SK-N-SH (cell line): Measurements from ENCODE around the gene CX3CL1. TPM values are rescaled to one million over a fixed set of nuclear protein-coding genes. Genes with fewer than 3 reads are reported as not detected.
A peak's percentile ranks its signal among the peaks of the same experiment; 100 is the strongest.

Experiments used
- CTCF ChIA-PET: fragments of 300-600, 350-600 bp; formaldehyde crosslinking; extraction: SDS; loops from one replicate; lab custom pipeline; 2021; lab: Yijun Ruan, JAX
- POLR2A ChIA-PET: fragments of 350-600 bp; sonication (Branson Sonifier 250); formaldehyde crosslinking; extraction: SDS; loops from one replicate; lab custom pipeline; 2020; ENCODE audit warnings: antibody characterized with exemption, inconsistent platforms; lab: Yijun Ruan, JAX
- DNase-seq: peaks from one replicate; pipeline ENCODE4 v3.0.0; 2012
- H2AFZ ChIP-seq: fragments of 200-600 bp; sonication (generic); 2 replicates; pipeline ENCODE4 v1.8.1; 2016; ENCODE audit warnings: antibody characterized with exemption, mild to moderate bottlenecking, low read depth
- H3F3A ChIP-seq: fragments of 200-600 bp; sonication (generic); replicated peaks from 2 replicates; pipeline ENCODE3; 2016; ENCODE audit warnings: antibody characterized with exemption, mild to moderate bottlenecking; ENCODE audit not compliant: insufficient read depth
- H3K27ac ChIP-seq, 2 experiments: fragments of 200-500 bp in 1 of 2; fragments of 200-600 bp in 1 of 2; sonication (Bioruptor generic) in 1 of 2; sonication (generic), shearing (Covaris generic) in 1 of 2; 2 replicates each; pipeline versions ENCODE4 v1.5.1 to v1.6.1; 2014 to 2016; ENCODE audit warnings: low read depth in 2 of 2, inconsistent platforms in 1 of 2, low read length in 1 of 2, mild to moderate bottlenecking in 1 of 2, mixed read lengths in 1 of 2
- H3K27me3 ChIP-seq: fragments of 200-600 bp; sonication (generic), shearing (Covaris generic); 2 replicates; pipeline ENCODE4 v1.6.1; 2016; ENCODE audit warnings: mixed run types; ENCODE audit not compliant: insufficient read depth
- H3K36me3 ChIP-seq, 2 experiments: fragments of 200-500 bp in 1 of 2; fragments of 200-600 bp in 1 of 2; sonication (Bioruptor generic) in 1 of 2; sonication (generic) in 1 of 2; replicated peaks in 1 of 2; 2 replicates each; pipeline versions ENCODE3 to v1.5.1; 2014 to 2016; ENCODE audit warnings: low read length in 1 of 2, mild to moderate bottlenecking in 1 of 2; ENCODE audit not compliant: insufficient read depth in 2 of 2, control insufficient read depth in 1 of 2
- H3K4me1 ChIP-seq, 2 experiments: fragments of 200-500 bp in 1 of 2; fragments of 200-600 bp in 1 of 2; sonication (Bioruptor generic) in 1 of 2; sonication (generic), shearing (Covaris generic) in 1 of 2; 2 replicates each; pipeline versions ENCODE4 v1.5.1 to v1.6.1; 2014 to 2016; ENCODE audit warnings: low read depth in 1 of 2, low read length in 1 of 2, mixed run types in 1 of 2; ENCODE audit not compliant: insufficient read depth in 2 of 2, control insufficient read depth in 1 of 2
- H3K4me2 ChIP-seq: fragments of 200-600 bp; sonication (generic), shearing (Covaris generic); 2 replicates; pipeline ENCODE4 v1.6.1; 2017; ENCODE audit warnings: mixed run types
- H3K4me3 ChIP-seq, 2 experiments: fragments of 200-500 bp in 1 of 2; fragments of 200-600 bp in 1 of 2; sonication (Bioruptor generic) in 1 of 2; sonication (generic), shearing (Covaris generic) in 1 of 2; 2 replicates each; pipeline versions ENCODE4 v1.5.1 to v1.8.1; 2014 to 2016; ENCODE audit warnings: low read depth in 2 of 2, inconsistent platforms in 1 of 2, low read length in 1 of 2, mild to moderate bottlenecking in 1 of 2, mixed read lengths in 1 of 2, moderate library complexity in 1 of 2
- H3K79me2 ChIP-seq: fragments of 200-600 bp; sonication (generic); 2 replicates; pipeline ENCODE4 v1.8.1; 2017; ENCODE audit warnings: mild to moderate bottlenecking; ENCODE audit not compliant: insufficient read depth
- H3K9ac ChIP-seq: fragments of 200-600 bp; sonication (generic); 2 replicates; pipeline ENCODE4 v1.6.1; 2017; ENCODE audit warnings: mixed run types
- H3K9me2 ChIP-seq: fragments of 200-600 bp; sonication (generic); 2 replicates; pipeline ENCODE4 v1.6.1; 2017; ENCODE audit warnings: mixed run types
- H3K9me3 ChIP-seq: fragments of 200-600 bp; sonication (generic); 2 replicates; pipeline ENCODE4 v1.6.1; 2017; ENCODE audit warnings: mixed run types, mild to moderate bottlenecking, moderate library complexity
- H4K20me1 ChIP-seq: fragments of 200-600 bp; sonication (generic); 2 replicates; pipeline ENCODE4 v1.6.1; 2017; ENCODE audit warnings: mild to moderate bottlenecking, mixed run types; ENCODE audit not compliant: insufficient read depth
- CHD2 ChIP-seq: fragments of 150-350 bp; IDR thresholded peaks from 2 replicates; pipeline ENCODE4 v1.6.1; 2018; ENCODE audit warnings: low read length; ENCODE audit not compliant: partially characterized antibody
- EP300 ChIP-seq, 2 experiments: IDR thresholded peaks; 2 replicates each; pipeline versions ENCODE4 v1.4.0 to v1.6.1; 2012; ENCODE audit warnings: borderline replicate concordance in 1 of 2, low read depth in 1 of 2, low read length in 1 of 2
- FOSL2 ChIP-seq: IDR thresholded peaks from 2 replicates; pipeline ENCODE4 v1.4.0; 2012; ENCODE audit warnings: low read depth, mild to moderate bottlenecking, moderate library complexity, borderline replicate concordance
- GABPA ChIP-seq: IDR thresholded peaks from 2 replicates; pipeline ENCODE4 v1.4.0; 2012; ENCODE audit warnings: low read depth, mild to moderate bottlenecking
- JUND ChIP-seq: IDR thresholded peaks from 2 replicates; pipeline ENCODE4 v1.4.0; 2012
- MEF2A ChIP-seq: IDR thresholded peaks from 2 replicates; pipeline ENCODE4 v1.4.0; 2012; ENCODE audit warnings: low read depth, borderline replicate concordance
- NFIC ChIP-seq: IDR thresholded peaks from 2 replicates; pipeline ENCODE4 v1.4.0; 2012; ENCODE audit warnings: borderline replicate concordance
- POLR2AphosphoS5 ChIP-seq: IDR thresholded peaks from 2 replicates; pipeline ENCODE4 v1.6.1; 2012; ENCODE audit warnings: low read depth, low read length
- TCF12 ChIP-seq: IDR thresholded peaks from 2 replicates; pipeline ENCODE4 v1.4.0; 2012
- WGBS: methylation state at CpG from one replicate; pipeline ENCODE4 v1.1.6; 2017; ENCODE audit warnings: low lambda C conversion rate; 5-methylcytosine and 5-hydroxymethylcytosine counted together
- polyA plus RNA-seq, 3 experiments: library from polyadenylated mRNA; depleted of rRNA; stranded (reverse); fragments of >200 nt; gene quantifications; 2 replicates each; pipeline ENCODE4 v1.2.3, GENCODE V29; 2012
- TF ChIP-seq, protein P1 (sequence below): fragments of 200-600 bp; sonication (generic); IDR thresholded peaks from 2 replicates; pipeline ENCODE4 v1.6.1; 2017; ENCODE audit warnings: antibody characterized with exemption, mild to moderate bottlenecking, moderate library complexity
- TF ChIP-seq, protein P2 (sequence below): IDR thresholded peaks from 2 replicates; pipeline ENCODE4; 2012
- TF ChIP-seq, protein P3 (sequence below): IDR thresholded peaks from 2 replicates; pipeline ENCODE4 v1.4.0; 2012; ENCODE audit warnings: low read depth, borderline replicate concordance

The CX3CL1 gene
- polyA plus RNA-seq, 1 of the 3 experiments (the other 2 are of a cell fraction) = 6.8 TPM

DNA sequence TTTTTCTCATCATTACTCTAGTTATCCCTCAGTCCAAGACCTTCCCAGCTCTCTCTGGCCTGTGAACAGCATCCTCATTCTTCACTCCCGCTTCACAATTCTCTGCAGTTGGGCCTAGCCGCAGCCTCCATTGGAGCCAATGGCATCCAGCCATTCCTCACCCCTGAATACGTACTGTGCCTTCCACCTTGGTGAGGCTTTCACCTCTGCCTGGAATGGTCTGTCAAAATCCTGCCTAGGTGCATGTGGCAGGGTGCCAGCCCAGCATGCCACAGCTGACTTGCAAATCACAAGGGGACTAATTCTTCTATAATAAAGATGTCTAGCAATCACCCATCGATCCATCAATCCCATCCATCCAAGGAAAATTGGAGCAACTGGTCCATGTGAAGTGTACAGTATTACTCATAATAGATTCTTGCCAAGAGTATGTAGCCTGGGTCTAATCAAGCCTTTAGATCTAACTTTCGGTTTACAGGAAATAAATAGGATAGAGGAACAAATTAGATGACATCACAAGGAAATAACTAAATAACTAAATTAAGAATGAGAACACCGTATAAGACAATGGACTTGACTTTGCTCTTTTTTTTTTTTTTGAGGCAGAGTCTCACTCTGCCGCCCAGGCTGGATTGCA is 5.1 kb upstream of the CX3CL1 start:
- ChIA-PET CTCF (no interaction called here), POLR2A (no interaction called here)
- TF ChIP-seq FOSL2 (peak; percentile 51; the same call in 1 of the 2 replicates), TCF12 (peak; percentile 71), JUND (peak; percentile 59; the same call in 1 of the 2 replicates), GABPA (no peak), EP300 (IDR thresholded peaks at IDR 0.05; ENCODE audit: borderline replicate concordance in 1 of 2, low read depth in 1 of 2, low read length in 1 of 2) (no peak), POLR2AphosphoS5 (no peak; the same call in 1 of the 2 replicates), NFIC (peak; percentile 73)
- TF ChIP-seq, protein P1, sequence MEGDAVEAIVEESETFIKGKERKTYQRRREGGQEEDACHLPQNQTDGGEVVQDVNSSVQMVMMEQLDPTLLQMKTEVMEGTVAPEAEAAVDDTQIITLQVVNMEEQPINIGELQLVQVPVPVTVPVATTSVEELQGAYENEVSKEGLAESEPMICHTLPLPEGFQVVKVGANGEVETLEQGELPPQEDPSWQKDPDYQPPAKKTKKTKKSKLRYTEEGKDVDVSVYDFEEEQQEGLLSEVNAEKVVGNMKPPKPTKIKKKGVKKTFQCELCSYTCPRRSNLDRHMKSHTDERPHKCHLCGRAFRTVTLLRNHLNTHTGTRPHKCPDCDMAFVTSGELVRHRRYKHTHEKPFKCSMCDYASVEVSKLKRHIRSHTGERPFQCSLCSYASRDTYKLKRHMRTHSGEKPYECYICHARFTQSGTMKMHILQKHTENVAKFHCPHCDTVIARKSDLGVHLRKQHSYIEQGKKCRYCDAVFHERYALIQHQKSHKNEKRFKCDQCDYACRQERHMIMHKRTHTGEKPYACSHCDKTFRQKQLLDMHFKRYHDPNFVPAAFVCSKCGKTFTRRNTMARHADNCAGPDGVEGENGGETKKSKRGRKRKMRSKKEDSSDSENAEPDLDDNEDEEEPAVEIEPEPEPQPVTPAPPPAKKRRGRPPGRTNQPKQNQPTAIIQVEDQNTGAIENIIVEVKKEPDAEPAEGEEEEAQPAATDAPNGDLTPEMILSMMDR = no peak
- TF ChIP-seq, protein P2, sequence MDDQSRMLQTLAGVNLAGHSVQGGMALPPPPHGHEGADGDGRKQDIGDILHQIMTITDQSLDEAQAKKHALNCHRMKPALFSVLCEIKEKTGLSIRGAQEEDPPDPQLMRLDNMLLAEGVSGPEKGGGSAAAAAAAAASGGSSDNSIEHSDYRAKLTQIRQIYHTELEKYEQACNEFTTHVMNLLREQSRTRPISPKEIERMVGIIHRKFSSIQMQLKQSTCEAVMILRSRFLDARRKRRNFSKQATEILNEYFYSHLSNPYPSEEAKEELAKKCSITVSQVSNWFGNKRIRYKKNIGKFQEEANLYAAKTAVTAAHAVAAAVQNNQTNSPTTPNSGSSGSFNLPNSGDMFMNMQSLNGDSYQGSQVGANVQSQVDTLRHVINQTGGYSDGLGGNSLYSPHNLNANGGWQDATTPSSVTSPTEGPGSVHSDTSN = peak; percentile 60
- TF ChIP-seq, protein P3, sequence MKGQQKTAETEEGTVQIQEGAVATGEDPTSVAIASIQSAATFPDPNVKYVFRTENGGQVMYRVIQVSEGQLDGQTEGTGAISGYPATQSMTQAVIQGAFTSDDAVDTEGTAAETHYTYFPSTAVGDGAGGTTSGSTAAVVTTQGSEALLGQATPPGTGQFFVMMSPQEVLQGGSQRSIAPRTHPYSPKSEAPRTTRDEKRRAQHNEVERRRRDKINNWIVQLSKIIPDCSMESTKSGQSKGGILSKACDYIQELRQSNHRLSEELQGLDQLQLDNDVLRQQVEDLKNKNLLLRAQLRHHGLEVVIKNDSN = no peak
- Histone ChIP-seq H3K4me1 (peaks cover 8 to 17% of the 10 kb centered on the region in 2 experiments; a peak in 2 of 4 replicates), H3K9ac (no peak overlapping the region), H3K27ac (peak overlapping the region in 1 of 2 experiments; percentile 58; a peak in 1 of 4 replicates), H3F3A (no peaks in the 10 kb centered on the region), H4K20me1 (no peaks in the 10 kb centered on the region), H3K36me3 (no peaks in the 10 kb centered on the region), H3K79me2 (no peaks in the 10 kb centered on the region), H3K4me3 (no peak overlapping the region), H2AFZ (no peak overlapping the region), H3K9me2 (no peaks in the 10 kb centered on the region), H3K4me2 (no peak overlapping the region), H3K27me3 (no peaks in the 10 kb centered on the region), H3K9me3 (no peaks in the 10 kb centered on the region)
- DNase-seq = no peak
- 49% methylated on average over 7 of the region's 7 CpGs for WGBS

DNA sequence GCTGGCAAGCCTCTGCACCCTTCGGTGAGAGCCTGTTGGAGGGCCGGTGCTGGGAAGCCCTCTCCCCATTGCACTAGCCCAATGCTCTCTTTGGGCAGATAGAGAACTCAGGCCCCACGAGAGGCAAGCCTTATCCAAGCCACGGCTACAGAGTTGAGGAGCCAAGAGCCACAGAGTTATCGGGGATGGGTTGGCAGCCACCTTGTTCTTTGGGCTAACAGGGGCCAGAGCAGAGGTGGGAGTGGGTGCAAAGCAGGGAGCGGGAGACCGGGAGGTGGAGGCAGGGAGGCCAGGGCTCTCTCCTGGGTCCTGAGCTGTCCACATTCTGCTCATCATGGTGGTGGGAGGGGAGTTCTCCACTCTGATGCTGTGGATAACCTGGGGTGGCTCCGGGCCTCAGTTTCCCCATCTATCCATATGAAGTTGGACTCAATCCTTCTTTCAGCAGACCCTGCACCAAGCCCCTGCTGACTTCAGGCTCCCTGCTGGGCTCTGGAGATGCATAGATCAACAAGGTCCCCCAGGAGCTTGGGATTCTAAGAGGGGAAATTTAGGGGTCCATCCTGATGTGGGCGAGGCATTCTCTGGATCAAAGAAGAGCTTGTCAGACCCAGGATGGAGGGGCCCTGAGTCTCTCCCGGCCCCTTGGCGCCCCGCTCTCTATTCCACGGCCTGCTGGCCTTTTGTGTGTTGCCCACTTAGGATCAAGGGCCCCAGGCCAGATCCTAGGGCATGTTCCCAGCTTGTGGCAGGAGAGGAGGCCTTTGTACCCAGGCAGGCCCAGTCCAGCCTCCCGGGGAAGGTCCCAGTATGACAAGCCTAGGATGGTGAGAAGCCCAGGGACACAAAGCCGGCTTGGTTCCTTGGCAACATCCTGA is 557 bp upstream of the CX3CL1 start:
- Histone ChIP-seq H3K4me2 (peak overlapping the region; percentile 97), H3K4me3 (peak overlapping the region; percentile 52 to 72)
- TF ChIP-seq CHD2 (no peak), TCF12 (no peak), MEF2A (no peak)
- TF ChIP-seq, all 33 proteins: peak for 0
- Histone ChIP-seq H3K9me2 (no peaks in the 10 kb centered on the region), H3K9me3 (no peaks in the 10 kb centered on the region), H3K27me3 (no peaks in the 10 kb centered on the region), H2AFZ (peak overlapping the region; percentile 88), H3K9ac (peak overlapping the region; percentile 64; the same call in 1 of the 2 replicates), H3K36me3 (no peaks in the 10 kb centered on the region), H4K20me1 (no peaks in the 10 kb centered on the region), H3K27ac (peak overlapping the region; percentile 57 to 96; a peak in 3 of 4 replicates), H3K4me1 (peaks cover 26 to 28% of the 10 kb centered on the region in 2 experiments; a peak in 3 of 4 replicates), H3K79me2 (no peaks in the 10 kb centered on the region), H3F3A (no peaks in the 10 kb centered on the region)
- DNase-seq = no peak
- ChIA-PET POLR2A (interaction anchor here (1.2 to 1.9 kb wide), 5 partner anchors 9 to 136 kb away, joined by 3 to 12 read pairs (median 4); no protein-coding TSS in a partner anchor), CTCF (interaction anchor here (0.7 to 10.1 kb wide), 10 partner anchors 8 to 175 kb away, joined by 3 to 97 read pairs (median 4); no protein-coding TSS in a partner anchor)
- WGBS = 82% methylated on average over 8 of the region's 15 CpGs
